K562 (cell line): ENCODE data around the gene CNPY4. TPM values are rescaled to one million over a fixed set of nuclear protein-coding genes. Genes with fewer than 3 reads are reported as not detected.
A peak's percentile ranks its signal among the peaks of the same experiment; 100 is the strongest.

Experiments used
- ATAC-seq: fragments of 200-7000 bp; cut with Tn5 transposase; 3 replicates; pipeline ENCODE4 v1.9.1; 2020; ENCODE audit warnings: moderate library complexity
- BruUV-seq: library from RNA; stranded (reverse); fragments of 400-500 nt; replicated peaks from 2 replicates; lab custom pipeline; 2021; lab: Mats Ljungman, UMichigan
- CTCF ChIA-PET: fragments of 300-600 bp; formaldehyde crosslinking; extraction: SDS; loops from one replicate; lab custom pipeline; 2021; ENCODE audit warnings: low intra/inter-chr PET ratio; lab: Yijun Ruan, JAX
- POLR2A ChIA-PET: fragments of 300-600, 350-650 bp; sonication (Branson Sonifier 250); formaldehyde crosslinking; extraction: SDS; loops from one replicate; lab custom pipeline; 2021; ENCODE audit warnings: antibody characterized with exemption, inconsistent platforms; lab: Yijun Ruan, JAX
- DNase-seq, 4 experiments: peaks; one replicate each; pipeline versions ENCODE4 v3.0.0 to v3.0.0-alpha.2; 2011 to 2018; ENCODE audit warnings: low spot score in 3 of 4, mixed read lengths in 3 of 4; ENCODE audit errors: extremely low read depth in 1 of 4
- FAIRE-seq: peaks from 2 replicates; lab custom pipeline; 2011; peaks lifted over from hg19 to GRCh38; lab: Jason Lieb, UNC
- H2AFZ ChIP-seq: 2 replicates; pipeline ENCODE4 v1.6.0; 2011; ENCODE audit warnings: low read depth, low read length, control low read depth, inconsistent platforms
- H3K27ac ChIP-seq: fragments of 200-600 bp; 3 replicates; pipeline ENCODE4 v1.8.0; 2011; ENCODE audit warnings: low read depth, mild to moderate bottlenecking, control low read depth, inconsistent platforms, low read length, moderate library complexity, mixed read lengths; ENCODE audit errors: extremely low read depth
- H3K27me3 ChIP-seq, 2 experiments: fragments of 300-600 bp in 1 of 2; 2 replicates in 1 of 2; 3 replicates in 1 of 2; pipeline versions ENCODE4 v1.6.0 to v1.8.0; 2011; ENCODE audit warnings: inconsistent platforms in 2 of 2, low read length in 2 of 2, mild to moderate bottlenecking in 1 of 2, mixed read lengths in 1 of 2, moderate library complexity in 1 of 2; ENCODE audit not compliant: control insufficient read depth in 2 of 2, insufficient read depth in 2 of 2
- H3K36me3 ChIP-seq: fragments of 300-600 bp; 3 replicates; pipeline ENCODE4 v1.8.0; 2011; ENCODE audit warnings: mild to moderate bottlenecking, low read length, inconsistent platforms; ENCODE audit not compliant: control insufficient read depth, insufficient read depth
- H3K4me1 ChIP-seq, 2 experiments: fragments of 200-600 bp in 1 of 2; replicated peaks in 1 of 2; 2 replicates in 1 of 2; 3 replicates in 1 of 2; pipeline versions ENCODE4 v1.5.1 to v1.8.0; 2011; ENCODE audit warnings: inconsistent platforms in 2 of 2, low read length in 2 of 2, mild to moderate bottlenecking in 1 of 2, mixed read lengths in 1 of 2, moderate library complexity in 1 of 2; ENCODE audit not compliant: control insufficient read depth in 2 of 2, insufficient read depth in 2 of 2
- H3K4me2 ChIP-seq: 2 replicates; pipeline ENCODE4 v1.6.1; 2011; ENCODE audit warnings: low read length, control low read depth, inconsistent platforms, mixed read lengths; ENCODE audit not compliant: insufficient read depth
- H3K4me3 ChIP-seq: fragments of 200-600 bp; sonication (generic), shearing (Covaris generic); 2 replicates; pipeline ENCODE4 v1.5.1; 2016; ENCODE audit warnings: control low read depth, inconsistent platforms
- H3K79me2 ChIP-seq: fragments of 200-600 bp; 3 replicates; pipeline ENCODE4 v1.8.0; 2011; ENCODE audit warnings: low read length, inconsistent platforms; ENCODE audit not compliant: control insufficient read depth, insufficient read depth
- H3K9ac ChIP-seq, 2 experiments: 2 replicates each; pipeline versions ENCODE4 v1.6.0 to v1.6.1; 2011; ENCODE audit warnings: low read depth in 2 of 2, low read length in 2 of 2, control low read depth in 1 of 2, inconsistent platforms in 1 of 2, mild to moderate bottlenecking in 1 of 2, mixed read lengths in 1 of 2; ENCODE audit not compliant: insufficient read depth in 1 of 2
- H3K9me1 ChIP-seq: one replicate; pipeline ENCODE4 v1.6.0; 2011; ENCODE audit warnings: inconsistent platforms, mild to moderate bottlenecking, low read length, moderate library complexity; ENCODE audit not compliant: control insufficient read depth, insufficient read depth
- H3K9me3 ChIP-seq: replicated peaks from 2 replicates; pipeline ENCODE4 v1.5.1; 2011; ENCODE audit warnings: low read depth, low read length, inconsistent platforms; ENCODE audit not compliant: control insufficient read depth, insufficient read depth
- H4K20me1 ChIP-seq: replicated peaks from 2 replicates; pipeline ENCODE4 v1.6.1; 2011; ENCODE audit warnings: low read length, inconsistent platforms, mixed read lengths; ENCODE audit not compliant: control insufficient read depth, insufficient read depth
- CEBPG ChIP-seq, 3 experiments: fragments of 200-800 bp in 1 of 3; sonication (Bioruptor generic) in 1 of 3; sonication (generic) in 1 of 3; formaldehyde crosslinking in 1 of 3; IDR thresholded peaks in 2 of 3; conservative IDR thresholded peaks in 1 of 3; 2 replicates each; pipeline versions ENCODE4 v1.6.1 to v1.8.0; 2016 to 2022; ENCODE audit warnings: missing compliant biosample characterization in 2 of 3, missing genetic modification characterization in 2 of 3, mild to moderate bottlenecking in 1 of 3, missing genetic modification reagents in 1 of 3
- KLF6 ChIP-seq: fragments of 250-450 bp; sonication (Bioruptor Pico); IDR thresholded peaks from 2 replicates; pipeline ENCODE4 v1.4.0; 2020; ENCODE audit warnings: mild to moderate bottlenecking, moderate library complexity, borderline replicate concordance
- RBM22 ChIP-seq: fragments of 200-400 bp; formaldehyde crosslinking; IDR thresholded peaks from 2 replicates; pipeline ENCODE4 v1.6.1; 2018; ENCODE audit warnings: low read length, low read depth; ENCODE audit not compliant: poor library complexity, severe bottlenecking
- TGIF2 ChIP-seq: sonication (generic); formaldehyde crosslinking; IDR thresholded peaks from 2 replicates; pipeline ENCODE4 v1.8.1; 2022; ENCODE audit warnings: mild to moderate bottlenecking, missing genetic modification reagents, moderate library complexity
- WGBS: fragments of 100-300 bp; shearing (Covaris generic); methylation state at CpG from one replicate; pipeline ENCODE4 v1.1.6; 2016; ENCODE audit warnings: low coverage, mixed read lengths; ENCODE audit not compliant: insufficient coverage; ENCODE audit errors: missing lambda C conversion rate; 5-methylcytosine and 5-hydroxymethylcytosine counted together
- in situ Hi-C: fragments of 300-500 bp; cut with MboI; formaldehyde crosslinking; loops from 4 replicates; pipeline ENCODE4 v1.15.0; 2018; ENCODE audit warnings: inconsistent platforms, mixed read lengths
- intact Hi-C: fragments of 100-400 bp; cut with micrococcal nuclease; formaldehyde crosslinking; loops from 2 replicates; pipeline ENCODE4 v1.14.2; 2022
- polyA plus RNA-seq, 8 experiments: library from polyadenylated mRNA; depleted of rRNA in 4 of 8; stranded (reverse) in 5 of 8; unstranded in 3 of 8; fragments of >200 nt; fragmentation: Nextera tagmentation in 2 of 8; fragmentation: Illumina TruSeq in 1 of 8; extraction: Ambion mirVana in 2 of 8; extraction: Trizol in 1 of 8; gene quantifications; 2 replicates each; pipeline versions ENCODE4 v1.2.1 to v1.2.3, GENCODE V29; 2011 to 2014; ENCODE audit warnings: inconsistent platforms in 1 of 8, missing spikeins in 1 of 8
- total RNA-seq, 7 experiments: library from RNA; depleted of rRNA in 6 of 7; stranded (reverse); fragments of >200 nt in 6 of 7; fragmentation: Illumina TruSeq in 2 of 7; extraction: Trizol in 2 of 7; gene quantifications; 2 replicates each; pipeline versions ENCODE4 v1.2.1 to v1.2.3, GENCODE V29; 2011 to 2021; ENCODE audit warnings: low replicate concordance in 1 of 7
- TF ChIP-seq, protein P1 (sequence below), 2 experiments: fragments of 450-650 bp; formaldehyde crosslinking in 1 of 2; IDR thresholded peaks; 2 replicates each; pipeline versions ENCODE4 v1.4.0 to v1.6.1; 2014 to 2020; ENCODE audit warnings: mild to moderate bottlenecking in 2 of 2, borderline replicate concordance in 1 of 2, low read depth in 1 of 2
- TF ChIP-seq, protein P2 (sequence below): fragments of 450-650 bp; formaldehyde crosslinking; conservative IDR thresholded peaks from 2 replicates; pipeline ENCODE4 v1.4.0; 2022; ENCODE audit warnings: mild to moderate bottlenecking, missing genetic modification characterization
- TF ChIP-seq, protein P3 (sequence below): IDR thresholded peaks from 2 replicates; pipeline ENCODE4 v1.6.1; 2011; ENCODE audit warnings: borderline replicate concordance, low read depth, mild to moderate bottlenecking, moderate library complexity, low read length; ENCODE audit not compliant: insufficient read depth, poor library complexity, severe bottlenecking

CNPY4 gene
- total and polyA plus RNA-seq, 9 of the 15 experiments (the other 6 are each of a cell fraction or from before 2014, with no cell fraction given), result 1.9 to 11.2 (median 7.0) TPM

DNA sequence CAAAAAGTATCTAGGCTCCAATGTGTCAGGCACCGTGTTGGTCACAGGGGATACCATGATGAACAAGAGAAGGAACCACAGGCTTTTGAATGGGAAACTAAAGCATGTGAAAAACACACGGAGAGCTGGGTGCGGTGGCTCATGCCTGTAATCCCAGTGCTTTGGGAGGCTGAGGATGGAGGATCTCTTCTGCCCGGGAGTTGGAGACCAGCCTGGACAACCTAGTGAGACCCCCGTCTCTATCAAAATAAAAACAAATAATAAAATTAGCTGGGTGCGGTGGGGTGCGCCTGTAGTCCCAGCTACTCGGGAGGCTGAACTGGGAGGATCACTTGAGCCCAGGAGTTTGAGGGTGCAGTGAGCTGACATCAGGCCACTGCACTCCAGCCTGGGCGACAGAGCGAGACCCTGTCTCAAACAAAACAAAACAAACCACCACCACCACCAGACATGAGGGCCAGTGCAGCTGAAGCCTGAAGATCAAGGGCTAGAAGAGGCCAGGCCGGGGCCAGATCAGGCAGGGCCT is 31.3 kb upstream of the CNPY4 start:
- 72% methylated on average over 11 of the region's 11 CpGs for WGBS
- intact Hi-C loops, result no loop called here
- ATAC-seq, result no peak; the same call in 2 of the 3 replicates
- TF ChIP-seq, protein P1, sequence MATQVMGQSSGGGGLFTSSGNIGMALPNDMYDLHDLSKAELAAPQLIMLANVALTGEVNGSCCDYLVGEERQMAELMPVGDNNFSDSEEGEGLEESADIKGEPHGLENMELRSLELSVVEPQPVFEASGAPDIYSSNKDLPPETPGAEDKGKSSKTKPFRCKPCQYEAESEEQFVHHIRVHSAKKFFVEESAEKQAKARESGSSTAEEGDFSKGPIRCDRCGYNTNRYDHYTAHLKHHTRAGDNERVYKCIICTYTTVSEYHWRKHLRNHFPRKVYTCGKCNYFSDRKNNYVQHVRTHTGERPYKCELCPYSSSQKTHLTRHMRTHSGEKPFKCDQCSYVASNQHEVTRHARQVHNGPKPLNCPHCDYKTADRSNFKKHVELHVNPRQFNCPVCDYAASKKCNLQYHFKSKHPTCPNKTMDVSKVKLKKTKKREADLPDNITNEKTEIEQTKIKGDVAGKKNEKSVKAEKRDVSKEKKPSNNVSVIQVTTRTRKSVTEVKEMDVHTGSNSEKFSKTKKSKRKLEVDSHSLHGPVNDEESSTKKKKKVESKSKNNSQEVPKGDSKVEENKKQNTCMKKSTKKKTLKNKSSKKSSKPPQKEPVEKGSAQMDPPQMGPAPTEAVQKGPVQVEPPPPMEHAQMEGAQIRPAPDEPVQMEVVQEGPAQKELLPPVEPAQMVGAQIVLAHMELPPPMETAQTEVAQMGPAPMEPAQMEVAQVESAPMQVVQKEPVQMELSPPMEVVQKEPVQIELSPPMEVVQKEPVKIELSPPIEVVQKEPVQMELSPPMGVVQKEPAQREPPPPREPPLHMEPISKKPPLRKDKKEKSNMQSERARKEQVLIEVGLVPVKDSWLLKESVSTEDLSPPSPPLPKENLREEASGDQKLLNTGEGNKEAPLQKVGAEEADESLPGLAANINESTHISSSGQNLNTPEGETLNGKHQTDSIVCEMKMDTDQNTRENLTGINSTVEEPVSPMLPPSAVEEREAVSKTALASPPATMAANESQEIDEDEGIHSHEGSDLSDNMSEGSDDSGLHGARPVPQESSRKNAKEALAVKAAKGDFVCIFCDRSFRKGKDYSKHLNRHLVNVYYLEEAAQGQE (IDR thresholded peaks at IDR 0.05; ENCODE audit: borderline replicate concordance), result peak; percentile 28; the same call in 1 of the 2 replicates
- TF ChIP-seq, protein P1 (CRISPR knock-in tag; IDR thresholded peaks at IDR 0.05; ENCODE audit: low read depth), result no peak
- TF ChIP-seq, protein P2, sequence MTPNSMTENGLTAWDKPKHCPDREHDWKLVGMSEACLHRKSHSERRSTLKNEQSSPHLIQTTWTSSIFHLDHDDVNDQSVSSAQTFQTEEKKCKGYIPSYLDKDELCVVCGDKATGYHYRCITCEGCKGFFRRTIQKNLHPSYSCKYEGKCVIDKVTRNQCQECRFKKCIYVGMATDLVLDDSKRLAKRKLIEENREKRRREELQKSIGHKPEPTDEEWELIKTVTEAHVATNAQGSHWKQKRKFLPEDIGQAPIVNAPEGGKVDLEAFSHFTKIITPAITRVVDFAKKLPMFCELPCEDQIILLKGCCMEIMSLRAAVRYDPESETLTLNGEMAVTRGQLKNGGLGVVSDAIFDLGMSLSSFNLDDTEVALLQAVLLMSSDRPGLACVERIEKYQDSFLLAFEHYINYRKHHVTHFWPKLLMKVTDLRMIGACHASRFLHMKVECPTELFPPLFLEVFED (CRISPR knock-in tag), result no peak
- TF ChIP-seq RBM22 (no peak), CEBPG (CRISPR knock-in tag; IDR thresholded peaks at IDR 0.05) (no peak; the same call in 1 of the 2 replicates), CEBPG (tag; conservative IDR thresholded peaks at IDR 0.05 in 1 of 2, IDR thresholded peaks at IDR 0.05 in 1 of 2) (no peak), TGIF2 (CRISPR knock-in tag) (no peak), KLF6 (CRISPR knock-in tag) (no peak)
- TF ChIP-seq, protein P3, sequence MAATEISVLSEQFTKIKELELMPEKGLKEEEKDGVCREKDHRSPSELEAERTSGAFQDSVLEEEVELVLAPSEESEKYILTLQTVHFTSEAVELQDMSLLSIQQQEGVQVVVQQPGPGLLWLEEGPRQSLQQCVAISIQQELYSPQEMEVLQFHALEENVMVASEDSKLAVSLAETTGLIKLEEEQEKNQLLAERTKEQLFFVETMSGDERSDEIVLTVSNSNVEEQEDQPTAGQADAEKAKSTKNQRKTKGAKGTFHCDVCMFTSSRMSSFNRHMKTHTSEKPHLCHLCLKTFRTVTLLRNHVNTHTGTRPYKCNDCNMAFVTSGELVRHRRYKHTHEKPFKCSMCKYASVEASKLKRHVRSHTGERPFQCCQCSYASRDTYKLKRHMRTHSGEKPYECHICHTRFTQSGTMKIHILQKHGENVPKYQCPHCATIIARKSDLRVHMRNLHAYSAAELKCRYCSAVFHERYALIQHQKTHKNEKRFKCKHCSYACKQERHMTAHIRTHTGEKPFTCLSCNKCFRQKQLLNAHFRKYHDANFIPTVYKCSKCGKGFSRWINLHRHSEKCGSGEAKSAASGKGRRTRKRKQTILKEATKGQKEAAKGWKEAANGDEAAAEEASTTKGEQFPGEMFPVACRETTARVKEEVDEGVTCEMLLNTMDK, result no peak

More for the DNA sequence above, 31.3 kb upstream of the CNPY4 start:
- Histone ChIP-seq H3K9me3 (no peaks in the 10 kb centered on the region), H3K9ac (peak overlapping the region; percentile 96 to 97), H3K27me3 (no peaks in the 10 kb centered on the region), H3K4me1 (peaks cover 26 to 28% of the 10 kb centered on the region in 2 experiments), H3K27ac (peak overlapping the region; percentile 97), H3K9me1 (no peaks in the 10 kb centered on the region), H3K36me3 (peaks cover 34% of the 10 kb centered on the region), H3K79me2 (peaks cover 19% of the 10 kb centered on the region), H4K20me1 (peaks cover 13% of the 10 kb centered on the region; the same call in 1 of the 2 replicates), H3K4me2 (peak overlapping the region; percentile 96), H2AFZ (peak overlapping the region; percentile 93), H3K4me3 (peak overlapping the region; percentile 87)
- BruUV-seq, result TSS peak; percentile 39
- DNase-seq, result no peak
- CTCF ChIA-PET, result interaction anchor here (0.6 kb wide), 1 partner anchor 45 kb away, joined by 3 read pairs; no protein-coding TSS in a partner anchor
- in situ Hi-C loops, result no loop called here
- FAIRE-seq, result no peak
- POLR2A ChIA-PET, result interaction anchor here (0.7 to 7.9 kb wide), 5 partner anchors 9 to 593 kb away, joined by 3 to 115 read pairs (median 3); partner anchors contain the start of genes AP4M1 and MCM7
